GM10248 (cell line): ENCODE results near the gene UNCX.

Experiments
- CTCF ChIA-PET: fragments of 300-600 bp; sonication (Branson Sonifier 250); formaldehyde crosslinking; extraction: SDS; loops from one replicate; lab custom pipeline; 2021; ENCODE audit warnings: antibody characterized with exemption; lab: Yijun Ruan, JAX
- POLR2A ChIA-PET: fragments of 350-650 bp; sonication (Branson Sonifier 250); formaldehyde crosslinking; extraction: SDS; loops from one replicate; lab custom pipeline; 2020; ENCODE audit warnings: antibody characterized with exemption; lab: Yijun Ruan, JAX
- DNase-seq: peaks from one replicate; pipeline ENCODE4 v3.0.0; 2012; ENCODE audit errors: extremely low spot score
- CTCF ChIP-seq: IDR thresholded peaks from 2 replicates; pipeline ENCODE4 v1.5.1; 2012; ENCODE audit warnings: mild to moderate bottlenecking, low read depth; ENCODE audit errors: extremely low read depth, missing control alignments, control extremely low read depth

The UNCX gene

GRCh38 chr7:1230411-1231213, 2.1 kb upstream of the UNCX start:
- POLR2A ChIA-PET, result no interaction called here
- no peak for DNase-seq
- CTCF ChIA-PET, result no interaction called here
- TF ChIP-seq CTCF, result no peak

GRCh38 chr7:1231214-1232102, 1.2 kb upstream of the UNCX start:
- ChIA-PET POLR2A (no interaction called here), CTCF (no interaction called here)
- no peak for TF ChIP-seq CTCF
- no peak for DNase-seq

- DNase-seq, result no peak
- no peak for TF ChIP-seq CTCF
- POLR2A ChIA-PET, result no interaction called here
- CTCF ChIA-PET, result no interaction called here
These were observed 587 bp upstream of the UNCX start for GRCh38 chr7:1232103-1232466.

GRCh38 chr7:1233333-1234048, 819 bp downstream of the UNCX start:
- CTCF ChIA-PET, result interaction anchor here (1.0 kb wide), 1 partner anchor 8 kb away, joined by 3 read pairs; no protein-coding TSS in a partner anchor
- POLR2A ChIA-PET, result no interaction called here
- DNase-seq, result no peak
- no peak for TF ChIP-seq CTCF

GRCh38 chr7:1234049-1234880, 1.6 kb downstream of the UNCX start:
- POLR2A ChIA-PET, result no interaction called here
- CTCF ChIA-PET, result interaction anchor here (1.0 kb wide), 1 partner anchor 8 kb away, joined by 3 read pairs; no protein-coding TSS in a partner anchor
- TF ChIP-seq CTCF, result no peak
- DNase-seq, result no peak
